HepG2 (cell line): ENCODE data around the gene RIOK2.

Experiments used
- DPF2 ChIP-seq: sonication (generic); formaldehyde crosslinking; IDR thresholded peaks from 2 replicates; pipeline ENCODE4 v1.4.0; 2020; ENCODE audit warnings: mild to moderate bottlenecking, low read depth, missing genetic modification reagents, borderline replicate concordance
- HCFC1 ChIP-seq: fragments of 150-350 bp; IDR thresholded peaks from 2 replicates; pipeline ENCODE4 v1.6.1; 2014; ENCODE audit warnings: low read depth, low read length

DNA sequence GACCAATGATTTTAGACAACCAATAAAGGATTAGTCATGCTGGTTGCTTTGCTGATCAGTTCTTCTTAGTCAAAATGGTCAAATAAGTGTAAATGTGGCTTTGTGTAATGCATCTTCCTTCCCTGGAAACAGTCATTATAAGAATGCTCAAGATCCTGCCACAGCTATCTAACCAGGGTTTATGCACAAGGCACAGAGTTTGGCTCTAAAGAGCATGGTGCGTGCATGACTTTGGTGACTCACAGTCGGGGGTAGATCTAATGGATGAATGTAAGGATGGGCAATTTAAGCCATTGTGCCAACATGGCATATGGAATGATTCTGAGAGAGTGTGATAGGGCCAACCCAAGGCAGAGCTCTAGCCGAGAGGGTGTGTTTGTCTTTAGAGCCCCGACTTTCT lies 47.2 kb downstream of the RIOK2 start:
- TF ChIP-seq DPF2 (CRISPR knock-in tag) (no peak), HCFC1 (no peak)
